C1 segment of cervical spinal cord (tissue), 14 donors: ENCODE measurements around the gene SGMS1.
A peak's percentile ranks its signal among the peaks of the same experiment; 100 is the strongest.
"Not testable (repeated sequence)": the region's sequence is repeated elsewhere in the genome, so short reads cannot be mapped to it uniquely, and the experiment has no call there.

ENCODE experiments used
- DNase-seq, 14 donors: peaks; one replicate each; lab custom pipeline; 2025; lab: John Stamatoyannopoulos, UW

SGMS1 gene

DNA sequence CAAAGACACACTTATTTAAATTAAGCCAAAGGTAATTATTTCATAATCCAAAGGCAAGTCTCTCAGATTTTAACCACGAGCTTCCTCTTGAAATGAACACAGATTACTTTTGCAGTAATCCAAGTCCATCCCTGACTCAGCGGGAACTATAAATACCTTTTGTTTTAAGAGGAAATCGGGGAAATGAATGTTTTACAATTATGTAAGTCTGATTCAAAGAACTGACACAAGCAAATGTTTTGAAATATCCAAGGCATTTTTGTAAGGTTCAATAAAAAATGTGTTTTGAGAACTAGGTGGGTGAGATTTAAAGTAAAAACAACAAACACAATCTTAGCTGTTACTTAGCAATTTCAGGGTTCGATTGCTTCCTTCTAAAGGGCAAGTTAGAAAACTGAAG is 192.6 kb downstream of the SGMS1 start:
- no peak for DNase-seq

DNA sequence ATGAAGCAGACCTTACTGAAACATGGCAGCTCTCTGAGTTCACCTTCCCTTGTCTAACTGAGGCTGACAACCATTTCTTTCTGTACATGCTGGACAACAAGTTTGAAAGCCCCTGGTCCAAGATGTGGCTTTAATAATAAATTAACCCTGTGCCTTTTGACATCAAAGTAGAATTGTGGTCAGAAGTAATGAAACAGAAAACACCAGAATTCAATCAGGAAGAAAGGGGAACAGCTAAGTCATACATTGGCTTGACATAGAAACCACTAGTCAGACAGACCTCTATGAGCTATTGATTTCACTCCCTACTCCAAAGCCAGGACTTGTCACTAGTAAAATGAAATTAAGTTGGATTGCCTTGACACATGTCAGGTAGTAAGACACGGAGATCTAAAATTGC is 197.3 kb downstream of the SGMS1 start:
- no peak for DNase-seq

DNA sequence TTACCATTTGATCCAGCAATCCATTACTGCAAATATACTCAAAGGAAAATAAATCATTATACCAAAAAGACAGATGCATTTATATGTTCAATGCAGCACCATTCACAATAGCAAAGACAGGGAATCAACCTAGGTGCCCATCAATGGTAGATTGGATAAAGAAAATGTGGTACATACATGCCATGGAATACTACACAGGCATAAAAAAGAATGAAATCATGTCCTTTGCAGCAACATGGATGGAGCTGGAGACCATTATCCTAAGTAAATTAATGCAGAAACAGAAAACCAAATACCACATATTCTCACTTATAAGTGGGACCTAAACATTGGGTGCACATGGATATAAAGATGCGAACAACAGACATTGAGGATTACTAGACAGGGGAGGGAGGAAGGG is 198.5 kb downstream of the SGMS1 start:
- DNase-seq: not testable (repeated sequence)

DNA sequence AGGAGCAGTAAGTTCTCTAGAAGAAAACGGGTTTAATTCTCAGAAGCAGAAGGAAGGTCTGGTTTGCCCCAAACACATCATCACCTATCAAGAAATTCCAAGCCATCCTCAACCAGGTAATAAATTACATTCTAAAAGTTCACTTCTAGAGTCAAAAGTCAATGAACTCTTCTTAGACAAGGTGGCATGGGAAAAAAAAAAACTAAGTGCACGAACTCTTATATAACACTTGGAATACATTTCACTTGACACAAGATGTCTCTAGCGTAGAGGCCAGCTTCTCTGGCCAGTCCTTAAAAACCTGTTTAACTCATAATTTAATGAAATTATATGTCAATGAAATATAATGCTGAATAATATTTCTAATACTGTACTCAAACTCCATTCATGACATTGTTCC is 200.3 kb downstream of the SGMS1 start:
- no peak for DNase-seq

DNA sequence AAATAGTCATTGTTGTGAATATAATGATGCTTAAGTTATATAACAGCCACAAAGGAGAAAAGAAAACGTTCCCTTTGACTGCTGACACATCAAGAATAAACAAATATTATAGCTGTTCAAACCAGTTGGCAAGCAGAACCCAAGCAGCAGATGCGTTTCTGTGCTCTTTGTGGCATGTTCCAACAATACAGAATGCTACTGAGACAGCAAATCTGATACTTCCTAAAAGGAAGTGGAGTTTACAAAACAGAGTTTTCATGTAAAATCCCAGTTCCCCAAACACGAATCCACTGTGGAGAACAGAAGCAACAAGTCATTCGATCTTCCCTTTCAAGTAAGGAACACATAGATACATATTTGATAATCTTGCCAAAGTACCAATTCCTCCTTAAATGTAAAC is 201.5 kb downstream of the SGMS1 start:
- DNase-seq: no peak

DNA sequence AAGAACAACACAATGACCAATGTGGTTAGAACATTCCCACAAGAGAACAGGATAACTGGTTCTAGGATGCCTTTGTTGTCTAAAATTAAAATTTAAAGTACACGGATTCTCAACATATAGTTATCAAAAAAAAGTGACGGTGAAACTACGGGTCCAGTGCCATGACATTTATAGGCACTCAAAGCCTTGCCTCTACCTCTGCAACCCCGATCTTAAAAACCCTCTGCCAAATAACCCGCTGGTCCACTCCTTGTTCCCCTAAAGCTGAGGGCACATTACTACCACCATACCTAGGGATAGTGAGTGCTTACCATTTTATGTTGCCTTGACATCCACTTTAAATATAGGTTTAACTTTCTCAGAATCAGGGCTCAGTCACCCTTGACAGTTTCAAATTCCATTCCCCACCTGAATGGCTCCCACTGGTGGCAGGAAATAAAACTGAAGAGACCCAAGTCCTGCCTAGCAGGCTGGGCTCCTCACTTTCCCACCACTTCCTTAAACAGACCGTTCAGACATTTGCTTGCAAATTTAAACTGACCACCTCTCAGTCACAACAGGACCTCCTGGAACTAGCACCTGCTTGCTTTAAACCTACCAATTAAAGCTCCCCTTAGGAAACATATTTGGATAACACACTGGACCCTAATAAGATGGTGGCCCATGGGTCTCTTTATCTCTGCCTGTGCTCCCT is 202.6 kb downstream of the SGMS1 start:
- peak in 2 of 14 donors; percentile 2 to 46 for DNase-seq

DNA sequence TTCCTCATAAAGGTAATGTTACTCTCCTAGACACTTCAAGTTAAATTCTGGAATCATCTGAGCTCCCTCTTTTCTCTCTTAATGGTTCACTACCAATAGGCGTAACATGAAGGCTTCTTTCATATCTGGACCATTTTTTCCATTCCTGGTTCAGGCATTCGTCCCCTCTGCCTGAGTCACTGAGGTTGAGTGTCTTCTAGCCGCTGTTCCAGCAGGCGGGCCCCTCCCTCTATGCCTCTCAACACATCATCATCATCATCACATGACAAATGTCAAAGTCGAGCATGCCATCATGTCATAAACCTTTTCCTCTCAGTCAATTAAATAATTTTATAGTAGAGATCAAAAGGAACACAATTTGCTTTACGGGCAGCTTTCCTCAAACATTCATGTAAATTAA is 203.6 kb downstream of the SGMS1 start:
- no peak for DNase-seq

GRCh38 chr10:50419756-50420155 is 204.0 kb downstream of the SGMS1 start:
- peak in 1 of 14 donors; percentile 2 for DNase-seq

- no peak for DNase-seq
Measured at GRCh38 chr10:50419091-50419490, 204.7 kb downstream of the SGMS1 start.

DNA sequence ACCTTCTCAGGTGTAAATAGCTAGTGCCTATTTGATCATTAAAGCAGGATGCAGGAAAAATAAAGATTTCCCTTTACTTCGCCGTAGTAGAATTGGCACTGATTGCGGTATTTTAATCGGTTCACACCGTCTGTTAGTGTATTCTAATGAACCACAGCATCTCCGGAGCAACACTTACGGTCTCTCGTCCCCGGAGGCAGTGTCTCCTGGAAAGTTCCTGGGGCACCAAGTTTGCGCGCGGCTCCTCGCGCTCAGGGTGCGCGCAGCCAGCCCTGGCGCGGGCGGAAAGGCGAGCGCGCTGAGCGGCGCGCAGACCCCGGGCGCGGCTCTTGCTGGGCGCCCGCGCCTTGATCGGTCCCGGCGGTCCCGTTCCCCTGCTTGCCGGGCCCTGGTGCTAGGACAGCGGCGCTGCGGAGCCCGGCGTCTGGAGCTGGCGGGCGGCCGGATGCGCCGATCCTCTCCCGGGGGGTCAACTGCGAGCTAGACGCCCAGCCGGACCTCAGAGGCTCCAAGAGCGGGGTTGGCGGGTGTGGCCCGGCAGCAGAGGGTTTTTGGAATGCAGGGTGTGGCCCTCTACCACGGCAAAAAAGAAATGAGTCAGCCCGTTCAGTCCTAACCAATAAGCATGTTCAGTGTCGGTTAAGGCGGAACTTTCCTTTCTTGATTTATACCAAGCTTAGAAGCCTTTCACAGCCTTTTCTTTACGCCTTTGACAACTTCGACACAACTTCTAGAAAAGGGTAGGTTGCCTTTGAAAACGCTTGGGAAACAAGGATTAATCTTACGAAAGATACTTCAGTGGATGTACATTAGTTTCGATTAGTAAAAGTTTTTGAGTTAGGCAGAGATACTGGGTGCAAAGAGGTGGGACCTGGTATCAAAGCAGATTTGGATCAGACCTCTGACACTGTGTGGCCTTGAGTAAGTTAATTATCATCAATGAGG is 205.6 kb downstream of the SGMS1 start:
- peak in 6 of 14 donors; percentile 57 to 81 (median 69) for DNase-seq

GRCh38 chr10:50417486-50417885 is 206.3 kb downstream of the SGMS1 start:
- DNase-seq: peak in 3 of 14 donors; percentile 58 to 65 (median 62)

- DNase-seq: no peak
Measured at GRCh38 chr10:50416881-50417280, 206.9 kb downstream of the SGMS1 start.

- DNase-seq: no peak
Measured at GRCh38 chr10:50416181-50416824, 207.5 kb downstream of the SGMS1 start.

GRCh38 chr10:50415292-50415691 is 208.5 kb downstream of the SGMS1 start:
- no peak for DNase-seq

GRCh38 chr10:50410066-50410811 is 213.5 kb downstream of the SGMS1 start:
- no peak for DNase-seq

DNA sequence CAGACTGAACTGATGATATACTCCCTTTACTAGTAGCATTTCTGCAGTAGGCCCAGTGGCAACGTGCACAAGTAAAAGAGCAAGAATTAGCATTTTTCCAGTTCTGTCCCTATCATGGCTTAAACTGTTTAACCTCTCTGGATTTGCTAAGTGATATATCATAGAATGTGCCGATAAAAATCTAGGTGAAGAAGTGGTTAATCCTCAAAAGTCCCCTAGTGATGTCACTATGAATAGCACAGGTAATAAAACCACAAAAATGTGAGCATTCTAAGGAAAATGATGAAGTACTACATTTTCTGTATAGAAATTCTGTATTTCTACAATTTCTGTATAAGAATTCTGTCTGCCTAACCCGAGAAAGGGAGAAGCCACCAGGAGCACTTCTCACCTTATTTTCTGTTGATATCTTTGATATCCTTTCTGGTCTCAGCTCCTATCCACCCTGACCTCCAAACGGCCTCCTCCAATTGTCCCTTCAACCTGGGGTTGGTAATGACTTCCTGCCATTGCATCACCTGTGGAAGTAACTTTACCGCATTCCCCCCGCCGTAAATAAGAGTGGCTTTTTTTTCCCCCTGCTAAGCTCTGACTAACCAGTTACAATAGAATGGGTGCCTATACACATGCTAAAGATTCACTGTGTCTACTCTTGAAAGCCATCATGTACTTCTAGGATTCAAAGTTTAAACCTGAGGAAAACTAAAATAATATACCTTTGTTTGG is 216.5 kb downstream of the SGMS1 start:
- no peak for DNase-seq

GRCh38 chr10:50406457-50407070 is 217.2 kb downstream of the SGMS1 start:
- DNase-seq: no peak

DNA sequence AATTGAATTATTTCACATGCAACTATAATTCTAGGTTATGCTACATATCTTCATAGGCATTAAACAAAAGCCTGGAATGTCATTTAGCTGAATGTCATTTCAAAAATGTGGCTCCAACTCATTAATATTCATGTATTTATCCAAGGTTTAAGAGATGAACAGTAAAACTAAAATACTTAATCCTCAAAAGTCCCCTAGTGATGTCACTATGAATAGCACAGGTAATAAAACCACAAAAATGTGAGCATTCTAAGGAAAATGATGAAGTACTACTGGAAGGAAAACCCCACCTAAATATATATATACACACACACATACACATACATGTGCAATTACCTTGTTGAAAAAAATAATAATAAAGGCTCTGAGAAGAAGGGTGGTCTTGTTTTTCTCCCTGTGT is 218.0 kb downstream of the SGMS1 start:
- no peak for DNase-seq

DNA sequence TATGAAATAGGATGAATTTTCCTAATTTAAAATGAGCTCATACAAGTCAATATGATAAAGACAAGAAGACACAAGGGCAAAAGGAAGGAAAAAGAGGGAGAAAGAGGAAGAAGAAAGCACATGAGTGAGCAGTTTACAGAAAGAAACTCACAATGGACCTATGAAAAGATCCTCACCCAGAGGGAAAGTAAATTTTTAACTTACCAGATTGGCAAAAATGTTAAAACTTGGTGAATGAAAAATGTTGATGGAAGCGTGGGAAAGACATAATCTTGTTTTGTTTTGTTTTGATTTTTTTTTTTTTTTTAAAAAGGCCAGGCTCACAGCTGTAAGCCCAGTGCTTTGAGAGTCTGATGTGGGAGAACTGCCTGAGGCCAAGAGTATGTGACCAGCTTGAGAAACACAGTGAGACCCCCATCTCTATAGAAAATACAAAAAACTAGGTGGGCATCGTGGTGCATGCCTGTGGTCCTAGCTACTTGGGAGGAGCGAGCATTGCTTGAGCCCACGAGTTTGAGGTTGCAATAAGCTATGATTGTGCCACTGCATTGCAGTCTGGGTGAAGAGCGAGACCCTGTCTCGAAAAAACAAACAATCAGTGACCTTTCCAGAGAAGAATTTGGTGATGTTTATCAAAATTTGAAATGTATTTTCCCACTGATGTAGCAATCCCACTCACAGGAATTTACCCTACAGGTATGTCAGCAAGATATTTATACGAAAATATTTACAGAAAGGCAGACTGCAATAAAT is 219.6 kb downstream of the SGMS1 start:
- no peak for DNase-seq

- DNase-seq: no peak
Measured at GRCh38 chr10:50403074-50403473, 220.7 kb downstream of the SGMS1 start.
